SU-DHL-6 (cell line): ENCODE results near the gene HECTD4.

Source experiments
- EZH2phosphoT487 ChIP-seq: fragments of 200-600 bp; sonication (generic), shearing (Covaris generic); conservative IDR thresholded peaks from 2 replicates; pipeline ENCODE4 v1.6.1; 2018; ENCODE audit warnings: mild to moderate bottlenecking, antibody characterized with exemption, low read length, moderate library complexity, mixed read lengths
- TF ChIP-seq, protein P1 (sequence below): fragments of 200-600 bp; sonication (generic); IDR thresholded peaks from one replicate; pipeline ENCODE4 v1.5.1; 2017; ENCODE audit warnings: antibody characterized with exemption, mild to moderate bottlenecking, low read length, moderate library complexity; ENCODE audit not compliant: insufficient read depth, poor library complexity, severe bottlenecking

DNA sequence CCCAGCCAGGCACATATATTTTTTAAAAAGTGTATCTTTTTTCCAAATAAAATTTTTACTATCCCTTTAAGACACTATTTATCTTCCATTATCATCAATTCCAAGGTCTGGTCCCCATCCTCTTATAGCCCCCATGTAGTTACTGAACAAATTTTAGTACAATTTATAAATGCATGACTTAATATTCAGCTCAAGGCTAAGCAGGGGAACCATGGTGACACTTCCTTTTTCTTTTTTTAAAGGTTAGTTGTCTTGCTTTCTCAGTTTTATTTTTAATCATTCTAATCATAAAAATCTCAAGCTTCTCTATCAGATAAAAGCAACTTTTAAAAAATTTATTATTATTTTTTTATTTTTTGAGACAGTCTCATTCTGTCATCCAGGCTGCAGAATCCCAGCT, 164.6 kb downstream of the HECTD4 start:
- TF ChIP-seq, protein P1, sequence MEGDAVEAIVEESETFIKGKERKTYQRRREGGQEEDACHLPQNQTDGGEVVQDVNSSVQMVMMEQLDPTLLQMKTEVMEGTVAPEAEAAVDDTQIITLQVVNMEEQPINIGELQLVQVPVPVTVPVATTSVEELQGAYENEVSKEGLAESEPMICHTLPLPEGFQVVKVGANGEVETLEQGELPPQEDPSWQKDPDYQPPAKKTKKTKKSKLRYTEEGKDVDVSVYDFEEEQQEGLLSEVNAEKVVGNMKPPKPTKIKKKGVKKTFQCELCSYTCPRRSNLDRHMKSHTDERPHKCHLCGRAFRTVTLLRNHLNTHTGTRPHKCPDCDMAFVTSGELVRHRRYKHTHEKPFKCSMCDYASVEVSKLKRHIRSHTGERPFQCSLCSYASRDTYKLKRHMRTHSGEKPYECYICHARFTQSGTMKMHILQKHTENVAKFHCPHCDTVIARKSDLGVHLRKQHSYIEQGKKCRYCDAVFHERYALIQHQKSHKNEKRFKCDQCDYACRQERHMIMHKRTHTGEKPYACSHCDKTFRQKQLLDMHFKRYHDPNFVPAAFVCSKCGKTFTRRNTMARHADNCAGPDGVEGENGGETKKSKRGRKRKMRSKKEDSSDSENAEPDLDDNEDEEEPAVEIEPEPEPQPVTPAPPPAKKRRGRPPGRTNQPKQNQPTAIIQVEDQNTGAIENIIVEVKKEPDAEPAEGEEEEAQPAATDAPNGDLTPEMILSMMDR, result no peak
- TF ChIP-seq EZH2phosphoT487, result no peak
